GM19193 (cell line): ENCODE results near the gene CERS6.

Experiments
- POLR2A ChIP-seq: IDR thresholded peaks from 4 replicates; pipeline ENCODE4 v1.6.1; 2011; ENCODE audit not compliant: insufficient read depth, insufficient read length; ENCODE audit errors: extremely low read depth

Gene CERS6

DNA sequence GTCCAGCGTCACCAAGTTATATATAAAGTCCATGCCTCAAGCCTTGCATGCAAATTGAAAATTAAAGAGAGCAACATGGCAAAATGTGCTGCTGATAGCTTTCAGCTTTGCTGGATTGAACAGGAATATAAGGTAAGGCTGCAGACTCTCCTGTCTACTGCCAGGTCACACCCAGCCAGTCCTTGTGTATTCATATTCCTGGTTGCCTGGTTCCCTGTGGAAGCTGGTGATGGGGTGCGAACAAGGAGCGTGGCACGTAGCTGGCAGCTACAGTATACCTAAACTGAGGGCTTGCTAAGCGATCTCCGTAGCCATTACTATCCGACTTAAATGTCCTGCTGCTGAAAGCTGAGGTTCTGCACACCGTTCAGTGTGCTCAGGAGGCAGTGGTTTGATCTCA is 296.3 kb downstream of the CERS6 start:
- no peak for TF ChIP-seq POLR2A

- TF ChIP-seq POLR2A, result no peak
Observed at GRCh38 chr2:168753765-168754329, 297.8 kb downstream of the CERS6 start.

GRCh38 chr2:168757223-168757622 is 301.2 kb downstream of the CERS6 start:
- TF ChIP-seq POLR2A, result no peak

DNA sequence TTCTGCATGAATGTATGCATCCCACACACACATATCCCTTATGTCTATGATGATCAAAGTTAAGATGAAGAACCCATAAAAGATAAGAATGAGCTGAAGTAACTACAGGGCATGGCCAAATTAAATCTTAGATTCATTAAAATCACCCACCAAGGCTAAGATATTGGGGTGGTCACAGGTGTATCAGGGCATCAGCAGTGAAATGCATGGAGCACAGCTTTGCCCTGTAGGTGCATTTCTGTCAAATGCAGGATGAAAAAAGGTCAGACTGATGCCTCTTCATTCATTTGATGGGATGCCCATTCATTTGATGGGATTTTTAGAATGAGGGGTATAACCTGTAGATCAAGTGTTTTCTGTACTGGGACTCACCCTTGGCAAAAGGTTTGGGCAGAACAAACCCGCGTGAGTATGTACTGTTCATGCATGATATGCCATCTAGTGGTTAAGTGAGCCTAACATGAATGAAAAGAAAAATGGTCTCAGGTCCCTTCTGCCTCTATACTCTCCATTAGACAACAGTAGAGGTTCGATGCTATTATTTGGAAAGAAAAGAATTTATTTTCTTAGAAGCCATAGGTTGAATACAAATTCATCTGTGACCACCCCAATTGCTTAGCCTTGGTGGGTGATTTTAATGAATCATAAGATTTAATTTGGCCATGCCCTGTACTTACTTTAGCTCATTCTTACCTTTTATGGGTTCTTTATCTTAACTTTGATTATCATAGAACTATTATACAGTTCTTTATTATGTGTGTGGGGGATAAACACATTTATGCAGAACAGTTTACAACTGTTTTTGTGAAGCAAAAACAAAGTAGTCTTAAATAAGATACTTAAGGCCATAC is 303.1 kb downstream of the CERS6 start:
- no peak for TF ChIP-seq POLR2A

GRCh38 chr2:168765401-168765800 is 309.3 kb downstream of the CERS6 start:
- no peak for TF ChIP-seq POLR2A

DNA sequence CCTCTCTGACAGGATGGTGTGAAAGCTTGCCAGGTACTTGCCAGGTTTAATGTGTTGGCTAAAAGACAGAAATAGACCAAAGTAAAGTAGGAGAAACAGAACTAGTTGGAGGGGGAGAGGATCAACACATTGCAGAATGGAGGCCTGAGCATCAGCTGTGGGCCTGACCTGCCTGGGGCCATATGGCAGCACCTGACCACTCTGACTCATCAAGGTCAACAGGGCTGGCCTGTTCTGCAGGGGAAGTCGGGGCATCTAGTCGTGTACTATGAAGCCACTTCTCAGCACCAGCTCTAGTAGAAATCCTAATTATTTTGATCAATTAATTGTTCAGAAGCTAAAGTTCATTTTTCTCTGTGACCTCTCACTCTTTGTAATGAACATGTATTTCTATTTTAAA is 310.5 kb downstream of the CERS6 start:
- no peak for TF ChIP-seq POLR2A

DNA sequence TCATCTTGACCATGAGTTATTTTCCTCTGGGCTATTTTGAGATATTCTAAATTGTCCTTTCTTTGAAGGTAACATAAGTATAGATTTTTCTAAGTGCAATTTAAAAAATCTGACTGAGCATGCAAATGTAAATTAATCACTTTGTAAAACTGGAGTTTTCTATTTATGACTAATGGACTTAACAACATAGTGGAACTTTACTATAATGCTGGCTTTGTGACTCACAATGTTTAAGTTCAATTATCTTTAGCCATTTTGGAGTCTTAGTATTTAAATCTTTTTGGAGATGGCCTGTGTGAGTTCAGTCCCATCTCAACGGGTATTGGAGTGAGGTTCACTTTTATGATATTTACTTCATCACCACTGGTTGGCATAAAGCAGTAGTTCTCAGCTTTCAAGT is 311.2 kb downstream of the CERS6 start:
- TF ChIP-seq POLR2A, result no peak

DNA sequence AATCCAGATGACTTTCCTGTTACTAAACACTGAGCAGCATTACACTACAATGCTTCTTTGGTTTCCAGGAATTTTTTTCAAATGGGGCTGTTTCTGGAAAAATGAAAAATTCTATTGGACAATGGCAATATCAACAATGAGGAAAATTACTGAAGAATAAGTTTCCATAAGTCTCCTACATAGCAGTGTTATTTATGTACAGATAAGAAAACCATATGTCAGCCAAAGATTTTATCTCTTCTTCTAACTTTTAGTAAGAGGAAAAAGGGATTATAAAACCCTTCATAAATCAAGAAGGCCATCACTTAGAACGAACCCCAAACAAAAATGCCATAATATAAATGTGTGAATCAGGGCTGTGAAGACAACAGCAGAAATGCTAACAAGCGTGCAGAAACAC is 314.7 kb downstream of the CERS6 start:
- TF ChIP-seq POLR2A, result no peak

- TF ChIP-seq POLR2A, result no peak
Observed at GRCh38 chr2:168772704-168773103, 316.6 kb downstream of the CERS6 start.

DNA sequence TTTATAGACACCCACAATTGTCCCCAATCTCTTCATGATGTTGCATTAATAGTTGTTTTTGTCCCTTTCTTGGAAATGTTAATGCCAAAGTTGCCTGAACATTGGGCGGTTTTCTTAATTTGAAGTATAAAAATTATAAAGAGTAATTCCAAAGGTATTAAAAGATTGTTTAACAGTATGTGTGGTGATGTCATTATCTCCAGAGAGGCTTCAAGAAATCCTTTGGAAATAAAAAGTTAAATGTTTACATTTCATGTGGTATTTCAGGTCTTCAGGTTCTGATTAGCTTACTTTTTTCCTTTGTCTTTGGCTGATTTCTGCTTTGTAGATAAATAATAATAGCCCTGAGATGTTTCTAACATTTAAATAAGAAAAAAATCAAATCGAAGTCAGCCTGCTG is 317.1 kb downstream of the CERS6 start:
- no peak for TF ChIP-seq POLR2A

DNA sequence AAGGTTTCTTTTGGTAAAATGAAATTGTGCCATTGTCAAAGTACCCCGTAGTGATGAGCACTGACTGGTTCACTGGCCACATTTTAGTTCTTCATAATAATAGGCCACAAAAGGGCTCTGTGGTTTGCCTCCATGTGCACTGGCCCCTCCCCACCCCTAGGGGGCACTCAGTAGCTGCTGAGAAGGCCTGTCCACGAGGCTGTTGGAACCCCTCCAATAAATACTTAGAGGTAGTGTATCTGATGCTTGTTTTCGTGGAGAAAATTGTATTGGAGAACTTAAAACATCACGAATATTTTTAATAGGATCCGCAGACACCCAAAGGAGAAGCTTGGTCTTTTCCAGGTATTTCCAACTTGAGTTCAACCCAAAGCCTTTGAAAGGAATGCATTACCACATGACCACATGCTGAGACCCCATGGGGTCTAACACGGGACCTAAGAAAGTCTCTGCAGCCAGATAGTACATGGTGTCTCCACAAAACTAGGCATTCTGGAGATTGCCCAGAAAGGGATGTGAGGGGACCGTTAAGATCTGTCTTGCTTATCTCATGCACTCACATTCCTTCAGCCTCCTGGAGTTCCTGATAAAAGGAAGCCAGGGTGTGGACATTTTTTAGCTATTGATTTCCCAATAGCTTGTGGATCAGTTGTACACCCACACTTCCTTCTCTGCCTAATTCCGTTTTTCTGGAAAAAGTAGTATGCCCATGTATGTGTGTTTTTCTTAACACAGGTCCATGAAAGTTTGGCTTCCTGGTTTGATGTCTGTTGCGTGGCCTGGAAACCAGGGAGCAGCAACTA is 317.8 kb downstream of the CERS6 start:
- no peak for TF ChIP-seq POLR2A

DNA sequence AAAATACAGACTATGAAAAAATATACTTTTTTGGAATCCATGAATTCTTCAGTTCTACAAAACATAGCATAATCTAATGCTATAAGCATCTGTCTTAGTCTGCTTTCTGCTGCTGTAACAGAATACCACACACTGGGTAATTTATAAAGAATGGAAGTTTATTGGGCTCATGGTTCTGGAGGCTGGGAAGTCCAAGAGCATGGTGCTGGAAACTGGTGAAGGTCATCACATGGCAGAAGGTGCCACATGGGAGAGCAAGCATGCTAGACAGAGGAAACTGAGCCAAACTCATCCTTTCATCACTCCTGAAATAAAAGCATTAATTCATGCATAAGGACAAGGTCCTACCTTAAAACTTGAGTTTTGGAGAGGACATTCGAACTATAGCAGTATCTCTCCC is 319.8 kb downstream of the CERS6 start:
- no peak for TF ChIP-seq POLR2A

- no peak for TF ChIP-seq POLR2A
Observed at GRCh38 chr2:168780669-168781071, 324.6 kb downstream of the CERS6 start.

DNA sequence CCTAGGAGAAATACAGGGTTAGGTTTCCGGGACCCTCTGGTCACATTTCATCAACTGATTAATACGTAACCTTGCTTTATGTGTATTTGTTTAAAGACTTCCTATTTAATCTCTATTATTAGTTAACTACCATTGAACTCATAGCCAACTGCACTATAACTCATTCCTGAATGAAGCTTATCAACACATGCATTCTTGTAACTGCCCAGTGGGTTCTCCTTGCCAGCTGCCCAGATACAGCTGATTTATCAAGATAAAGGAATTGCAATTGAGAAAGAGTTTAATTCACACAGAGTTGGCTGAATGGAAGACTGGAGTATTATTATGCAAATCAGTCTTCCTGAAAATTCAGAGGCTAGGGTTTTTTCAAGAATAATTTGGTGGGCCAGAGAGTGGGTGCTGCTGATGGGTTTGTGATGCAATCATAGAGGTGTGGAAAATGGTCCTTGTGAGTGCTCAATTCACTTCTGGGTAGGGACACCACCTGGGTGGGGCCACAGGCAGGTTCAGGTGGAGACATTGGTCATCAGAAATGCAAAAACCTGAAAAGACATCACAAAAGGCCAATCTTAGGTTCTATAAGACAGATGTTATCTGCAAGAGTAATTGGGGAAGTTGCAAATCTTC is 325.2 kb downstream of the CERS6 start:
- TF ChIP-seq POLR2A, result no peak

DNA sequence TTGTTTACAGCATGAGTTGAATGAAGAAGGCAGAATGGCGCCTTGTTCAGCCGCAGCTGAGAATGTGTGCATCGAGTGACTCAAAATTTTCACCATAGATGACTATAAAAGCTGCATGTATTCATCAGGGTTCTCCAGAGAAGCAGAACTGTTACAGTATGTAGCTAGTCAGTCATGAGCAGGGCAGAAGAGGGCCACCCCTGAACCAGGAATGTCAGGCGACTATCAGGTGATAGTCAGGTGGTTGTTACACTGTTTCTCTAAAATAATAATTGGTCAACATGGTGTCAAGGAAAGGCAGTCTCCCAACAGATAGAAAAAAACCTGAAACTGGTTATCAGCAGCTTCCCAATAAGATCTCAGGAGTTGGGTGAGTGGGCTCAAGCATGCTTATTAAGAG is 326.2 kb downstream of the CERS6 start:
- no peak for TF ChIP-seq POLR2A
